Activated T-cell treated with anti-CD3 and anti-CD28 coated beads for 1 hour (primary cell): Measurements from ENCODE around the gene NEXN.
"Not testable (repeated sequence)": the region's sequence is repeated elsewhere in the genome, so short reads cannot be mapped to it uniquely, and the experiment has no call there.

ENCODE experiments used
- DNase-seq: peaks from one replicate; pipeline ENCODE4 v3.0.0-alpha.2; 2020; ENCODE audit warnings: low read depth

The NEXN gene

DNA sequence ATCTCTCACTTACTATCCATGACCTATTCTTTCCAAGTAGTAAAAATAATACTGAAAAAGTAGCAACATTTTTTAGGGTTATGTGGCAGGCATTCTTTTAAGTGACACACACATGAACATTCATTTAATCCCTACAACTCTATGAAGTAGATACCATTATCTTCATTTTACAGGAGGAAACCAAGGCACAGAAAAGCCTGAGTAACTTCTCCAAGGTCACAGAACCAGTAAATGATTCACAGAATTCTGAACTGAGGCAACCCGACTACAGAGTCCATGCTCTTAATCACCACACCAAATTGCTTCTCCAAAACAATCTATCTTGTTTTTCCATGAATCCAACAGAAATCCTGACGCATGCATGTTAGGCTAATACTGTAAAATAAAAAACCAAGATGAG, 73.0 kb downstream of the NEXN start:
- DNase-seq = no peak

DNA sequence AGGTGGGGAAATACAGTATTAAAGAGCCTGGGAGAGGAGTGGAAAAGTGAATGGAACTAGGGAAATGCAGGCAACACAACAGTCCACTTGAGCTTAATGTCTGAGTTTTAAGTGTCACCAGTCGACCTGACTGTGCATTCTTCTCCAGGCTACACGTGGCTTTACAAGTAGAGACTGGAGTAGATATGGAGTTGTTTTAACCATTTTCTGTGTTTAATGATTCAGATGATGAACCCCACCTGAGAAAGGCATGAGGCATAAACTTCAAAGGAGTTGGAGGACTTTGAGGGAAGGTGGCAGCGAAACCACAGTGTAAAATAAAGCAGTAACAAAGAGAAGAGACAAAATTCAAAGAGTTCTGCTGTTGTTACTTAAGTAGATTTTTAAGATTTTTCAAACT, 77.9 kb downstream of the NEXN start:
- no peak for DNase-seq

DNA sequence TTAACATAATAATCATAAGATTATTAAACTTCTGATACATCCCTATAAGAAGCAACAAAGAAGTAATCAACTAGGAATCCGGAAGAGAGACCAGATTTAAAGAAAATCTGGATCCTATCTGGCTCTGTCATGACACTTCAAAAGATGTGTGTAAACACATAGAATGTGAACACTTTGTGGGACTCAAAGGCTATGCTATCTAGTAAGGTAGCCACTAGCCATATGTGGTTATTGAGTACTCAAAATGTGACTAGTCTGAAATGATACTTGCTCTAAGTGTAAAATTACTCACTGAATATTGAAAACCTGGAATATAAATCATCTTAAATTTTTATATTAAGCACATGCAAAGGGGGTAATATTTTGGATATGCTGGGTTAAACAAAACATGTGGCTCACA, 81.8 kb downstream of the NEXN start:
- no peak for DNase-seq

DNA sequence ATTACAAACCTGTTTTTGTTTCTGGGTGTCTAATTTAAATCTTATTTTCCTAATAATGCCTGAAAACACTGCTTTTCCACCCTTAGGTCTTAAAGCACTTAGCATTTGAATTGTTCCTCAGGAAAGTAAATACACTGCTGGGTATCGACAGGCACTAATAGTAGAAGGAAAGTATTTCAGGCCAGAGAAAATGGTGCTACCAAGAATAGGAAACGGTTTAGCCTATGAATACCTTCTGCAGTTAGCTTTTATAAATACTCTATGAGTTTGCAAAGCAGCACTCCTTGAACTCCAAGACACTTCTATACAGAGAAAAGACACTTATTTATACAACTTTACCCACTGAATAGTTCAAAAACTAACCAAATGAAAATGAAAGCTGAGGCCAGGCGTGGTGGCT, 83.7 kb downstream of the NEXN start:
- DNase-seq = no peak

DNA sequence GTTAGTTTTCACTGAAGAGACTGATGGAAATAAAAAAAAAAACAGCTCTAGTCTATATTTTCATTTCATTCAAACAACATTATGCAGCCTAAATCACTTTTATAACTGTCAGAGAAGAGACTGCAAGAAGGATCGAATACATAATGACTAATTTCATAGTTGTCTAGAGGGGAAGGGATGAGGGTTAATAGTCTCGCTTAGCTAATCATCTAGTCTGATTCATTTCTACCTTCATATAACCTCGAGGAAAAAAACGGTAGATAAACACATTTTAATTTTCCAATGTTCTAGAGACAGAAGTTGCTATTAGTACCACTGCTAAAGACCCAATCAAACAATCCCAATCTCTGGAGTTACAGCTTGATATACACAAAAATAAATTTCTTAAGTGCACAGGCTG, 87.0 kb downstream of the NEXN start:
- DNase-seq = no peak

DNA sequence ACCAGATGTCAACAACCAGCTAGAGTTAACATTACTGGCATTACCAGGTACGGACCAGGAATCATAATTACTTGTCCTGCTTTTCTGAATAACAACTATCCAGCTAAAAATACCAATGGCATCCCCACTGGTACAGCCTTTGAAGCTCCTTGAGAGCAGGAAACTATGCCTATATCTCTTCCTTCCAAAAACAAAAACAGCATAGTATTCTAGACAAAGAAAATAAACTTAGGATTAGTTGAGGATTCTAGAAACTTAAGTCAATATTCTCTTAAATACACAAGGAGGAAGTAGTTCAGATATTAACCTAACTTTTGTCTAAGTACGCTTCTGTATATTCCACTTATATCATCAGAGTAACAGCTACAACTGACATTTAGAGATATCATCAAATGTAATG, 87.5 kb downstream of the NEXN start:
- no peak for DNase-seq

DNA sequence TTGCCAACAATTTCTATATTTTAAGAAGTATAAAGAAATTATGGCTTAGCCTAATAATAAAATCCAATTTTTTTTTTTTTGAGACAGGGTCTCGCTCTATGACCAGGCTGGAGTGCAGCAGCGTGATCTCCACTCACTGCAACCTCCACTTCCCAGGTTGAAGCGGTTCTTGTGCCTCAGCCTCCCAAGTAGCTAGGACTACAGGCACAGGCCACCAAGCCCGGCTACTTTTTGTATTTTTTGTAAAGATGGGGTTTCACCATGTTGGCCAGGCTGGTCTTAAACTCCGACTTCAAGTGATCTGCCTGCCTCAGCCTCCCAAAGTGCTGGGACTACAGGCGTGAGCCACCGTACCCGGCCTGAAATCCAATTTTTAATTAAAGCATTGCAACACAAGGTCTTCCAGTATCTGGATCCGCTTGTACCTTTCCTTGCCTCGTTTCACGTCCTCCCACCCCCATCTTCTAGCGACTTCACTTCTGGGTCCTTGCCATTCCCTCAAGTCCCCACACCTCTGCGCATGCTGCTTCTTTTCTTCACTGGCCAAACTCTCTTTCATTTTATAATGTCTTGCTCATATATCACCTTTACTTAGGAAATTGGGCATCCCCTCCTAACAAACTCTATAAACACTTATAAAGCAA, 88.1 kb downstream of the NEXN start:
- DNase-seq = no peak

DNA sequence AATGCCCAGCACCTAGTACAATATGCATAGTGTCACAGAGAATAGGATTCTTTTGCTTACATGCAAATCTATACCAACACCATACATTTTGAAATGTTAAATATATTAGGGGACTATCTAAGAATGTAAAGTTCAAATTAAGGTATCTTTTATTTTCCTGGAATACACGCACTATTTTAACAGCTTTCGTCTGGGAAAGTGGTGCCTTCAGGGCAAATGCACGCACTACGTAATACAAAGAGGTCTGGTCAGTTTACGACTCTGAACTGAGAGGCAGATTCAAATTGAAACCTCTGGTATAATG, 89.5 kb downstream of the NEXN start:
- DNase-seq = no peak

DNA sequence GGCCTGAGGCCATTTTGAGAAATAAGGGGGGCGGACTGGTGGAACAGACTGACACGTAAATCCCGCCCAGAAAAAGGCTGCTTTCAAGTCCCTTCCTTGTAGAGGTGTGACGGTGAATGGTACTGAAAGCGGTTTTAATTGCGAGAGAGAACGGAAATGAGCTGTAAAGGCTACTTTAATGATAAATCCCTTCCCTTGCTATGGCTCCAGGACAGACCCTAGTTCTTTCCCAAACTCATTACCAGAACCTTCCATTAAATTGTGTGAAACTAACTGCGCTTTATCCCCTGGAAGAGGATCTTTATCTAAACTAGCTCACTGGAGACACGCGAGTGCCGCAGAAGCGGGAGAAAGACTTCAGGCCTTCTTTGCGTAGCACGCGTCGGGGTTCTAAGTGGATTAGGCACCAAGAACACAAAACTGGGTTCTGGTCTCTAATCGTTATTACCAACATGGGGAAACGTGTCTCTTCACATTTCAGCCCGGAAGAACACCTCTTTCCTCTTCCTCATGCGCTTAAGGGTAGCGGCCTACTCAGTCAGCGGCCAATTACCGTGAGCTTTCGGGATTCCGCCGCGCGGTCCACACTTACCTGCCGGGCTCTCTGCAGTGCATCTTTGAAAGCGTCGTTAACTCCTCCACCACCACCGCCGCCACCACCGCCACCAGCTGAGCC, 90.0 kb downstream of the NEXN start:
- peak; percentile 36 for DNase-seq

DNA sequence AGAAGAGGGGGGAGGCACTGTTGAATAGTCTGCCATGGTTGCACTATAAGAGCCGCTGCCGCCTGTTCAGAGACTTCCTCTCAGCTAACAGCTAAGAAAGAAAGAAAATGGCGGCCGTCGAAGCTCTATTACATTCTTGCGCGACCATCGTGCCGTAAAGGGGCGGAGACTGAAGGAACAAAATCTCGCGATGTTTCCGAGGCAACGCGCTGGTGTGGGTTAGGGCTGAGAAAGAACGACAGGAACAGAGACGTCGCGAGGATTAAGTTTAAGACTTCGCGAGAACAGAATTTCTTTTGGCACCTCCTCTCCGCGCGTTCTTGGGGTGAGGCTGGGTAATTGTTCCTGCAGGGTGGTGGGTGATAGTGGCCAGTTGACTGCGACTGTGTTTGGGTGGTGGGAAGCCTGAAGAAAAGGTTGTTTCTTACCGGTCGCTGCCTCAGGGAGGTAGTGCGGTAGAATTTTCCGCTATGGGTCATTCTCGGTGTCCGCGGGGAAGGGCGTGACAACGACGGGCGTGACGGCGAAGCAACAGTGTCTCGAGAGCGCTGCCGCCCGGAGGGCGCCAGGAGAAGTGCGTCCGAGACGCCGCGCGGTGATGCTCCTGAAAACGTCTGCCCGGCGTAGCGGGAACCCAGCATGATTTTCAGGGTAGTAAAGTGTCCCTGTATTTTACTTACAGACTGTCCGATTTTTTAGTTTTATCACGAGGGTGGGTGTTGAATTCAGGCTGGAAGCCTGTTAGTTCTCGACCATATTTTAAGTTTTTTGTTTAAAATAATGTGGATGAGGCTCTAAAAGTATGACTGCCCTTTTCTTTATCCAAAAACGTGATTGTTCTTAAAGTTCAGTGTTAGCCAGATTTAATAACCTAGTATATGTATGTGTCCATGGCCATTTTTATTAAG, 90.8 kb downstream of the NEXN start, which contains the start of gene FUBP1:
FUBP1 (minus strand) TSS at position 104 of the 908 bp plus-strand sequence; CDS start at position 36, 68 bp downstream.
- DNase-seq = peak; percentile 88

DNA sequence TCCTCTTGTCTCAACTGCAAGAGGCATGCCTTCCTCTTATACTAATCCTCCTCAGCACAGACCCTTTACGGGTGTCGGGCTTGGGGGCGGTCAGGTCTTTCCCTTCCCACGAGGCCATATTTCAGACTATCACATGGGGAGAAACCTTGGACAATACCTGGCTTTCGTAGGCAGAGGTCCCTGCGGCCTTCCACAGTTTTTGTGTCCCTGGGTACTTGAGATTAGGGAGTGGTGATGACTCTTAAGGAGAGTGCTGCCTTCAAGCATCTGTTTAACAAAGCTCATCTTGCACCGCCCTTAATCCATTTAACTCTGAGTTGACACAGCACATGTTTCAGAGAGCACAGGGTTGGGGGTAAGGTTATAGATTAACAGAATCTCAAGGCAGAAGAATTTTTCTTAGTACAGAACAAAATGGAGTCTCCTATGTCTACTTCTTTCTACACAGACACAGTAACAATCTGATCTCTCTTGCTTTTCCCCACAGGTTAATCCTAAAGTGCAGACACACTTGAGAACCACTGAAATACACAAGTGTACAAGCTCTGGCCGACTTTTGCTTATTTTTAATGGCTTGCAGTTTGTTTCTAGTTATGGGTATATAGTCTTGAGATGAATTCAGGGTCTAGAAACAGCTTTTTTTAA, 95.0 kb downstream of the NEXN start:
- DNase-seq = not testable (repeated sequence)

DNA sequence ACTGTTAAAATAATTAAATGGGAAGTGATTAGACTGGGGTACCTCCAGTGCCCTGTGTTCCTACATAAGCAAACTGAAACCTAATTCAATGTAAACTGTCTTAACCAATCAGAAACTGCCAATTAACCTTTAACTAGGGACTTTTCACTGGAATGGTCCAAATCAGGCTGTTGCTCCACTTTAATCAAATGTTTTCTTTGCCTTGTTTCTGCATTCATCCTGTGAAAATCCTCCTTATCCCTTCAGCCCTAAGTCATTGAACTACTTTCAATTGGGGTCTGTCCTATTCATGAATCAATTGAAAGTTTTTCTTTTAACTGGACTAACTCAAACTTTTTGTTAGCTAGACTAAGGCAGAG, 95.6 kb downstream of the NEXN start:
- no peak for DNase-seq

DNA sequence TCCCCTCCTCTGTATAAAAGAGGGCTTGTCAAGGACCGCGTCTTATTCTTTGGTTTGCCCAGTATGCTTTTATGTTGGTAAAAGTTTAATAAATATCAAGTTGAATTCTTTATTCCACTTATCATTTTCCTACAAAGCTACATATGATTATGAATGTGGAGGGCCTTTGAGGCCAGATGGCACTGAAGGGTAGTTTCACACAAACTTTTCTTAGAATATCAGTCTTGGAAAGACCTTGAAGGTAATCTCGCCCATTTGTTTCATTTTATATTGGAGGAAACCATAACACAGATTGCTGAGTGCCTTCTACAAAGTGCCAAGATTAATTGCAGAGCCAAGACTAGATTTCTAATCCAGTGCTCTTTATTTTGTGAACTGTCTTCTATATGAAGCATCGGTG, 96.2 kb downstream of the NEXN start:
- no peak for DNase-seq

DNA sequence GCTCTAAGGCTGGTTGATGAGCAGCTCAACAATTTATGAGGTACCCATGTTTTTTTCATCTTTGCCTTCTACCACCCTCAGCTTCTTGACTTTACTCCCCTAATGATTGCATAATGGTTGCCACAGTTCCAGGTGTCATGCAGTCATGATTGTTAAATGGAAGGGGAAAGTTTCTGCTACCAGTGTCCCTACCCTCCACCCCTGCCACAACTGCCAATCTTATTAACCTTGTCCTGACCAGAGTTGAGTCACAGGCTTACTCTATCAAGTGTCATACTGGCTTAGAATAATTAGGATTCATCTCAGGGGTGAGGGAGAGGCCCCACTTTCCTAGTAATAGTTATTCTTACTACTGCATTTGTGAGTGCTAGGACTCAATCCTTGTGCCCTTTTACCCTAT, 98.4 kb downstream of the NEXN start:
- DNase-seq = no peak

DNA sequence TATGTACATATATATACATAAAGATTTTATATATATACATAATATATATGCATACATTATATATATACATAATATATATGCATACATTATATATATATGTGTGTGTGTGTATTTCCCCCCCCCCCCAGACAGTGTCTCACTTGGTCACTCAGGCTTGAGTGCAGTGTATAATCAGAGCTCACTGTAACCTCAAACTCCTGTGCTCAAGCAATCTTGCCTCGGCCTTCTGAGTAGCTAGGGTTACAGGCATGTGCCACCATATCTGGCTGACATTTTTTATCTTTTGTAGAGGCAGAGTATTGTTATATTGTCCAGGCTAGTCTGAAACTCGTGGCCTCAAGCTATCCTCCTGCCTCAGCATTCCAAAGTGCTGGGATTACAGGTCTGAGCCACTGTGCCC, 99.5 kb downstream of the NEXN start:
- DNase-seq = no peak

DNA sequence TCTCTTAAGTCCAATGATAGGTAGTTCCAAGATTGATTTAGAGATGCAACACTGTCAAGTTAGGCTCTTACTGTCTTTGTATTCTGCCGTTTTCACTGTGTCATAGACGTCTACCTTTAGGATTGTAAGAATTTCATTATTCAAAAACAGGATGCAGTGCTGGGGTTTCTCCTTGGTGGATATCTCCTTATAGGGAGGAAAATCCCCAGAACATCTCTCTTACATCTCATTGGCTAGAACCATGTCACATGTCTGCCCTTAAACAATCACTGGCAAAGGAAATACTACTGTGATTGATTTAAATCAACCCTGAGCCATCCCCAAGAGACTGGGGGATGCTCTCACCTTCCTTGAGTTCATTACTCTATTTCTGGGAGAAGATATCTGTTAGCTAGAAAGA, 101.3 kb downstream of the NEXN start:
- DNase-seq = no peak

DNA sequence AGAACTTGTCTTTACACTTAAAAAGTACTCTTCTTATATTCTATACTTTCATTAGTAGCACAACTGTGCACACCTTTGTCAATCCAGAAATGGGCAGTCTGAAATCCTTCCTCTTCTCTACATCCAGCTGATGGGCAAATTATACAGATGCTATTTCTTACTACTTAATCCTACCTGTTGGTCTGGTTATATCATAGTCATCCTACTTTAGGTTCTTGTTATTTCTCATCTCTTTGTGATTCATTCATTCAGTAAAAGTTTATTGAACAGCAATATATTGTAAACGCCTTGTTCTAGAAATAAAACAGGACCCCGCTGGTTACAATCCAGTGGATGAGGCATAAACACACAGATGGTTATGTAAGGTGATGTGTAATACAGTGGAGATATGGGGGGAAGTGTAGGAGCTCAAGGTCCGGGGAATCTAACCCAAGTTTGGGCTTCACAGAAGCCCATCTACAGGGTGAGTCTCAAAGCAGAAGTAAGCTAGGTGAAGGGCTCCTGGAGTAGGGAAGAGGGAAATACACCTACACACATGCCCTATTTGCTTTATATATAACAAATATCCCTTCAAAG, 102.3 kb downstream of the NEXN start:
- DNase-seq = no peak

DNA sequence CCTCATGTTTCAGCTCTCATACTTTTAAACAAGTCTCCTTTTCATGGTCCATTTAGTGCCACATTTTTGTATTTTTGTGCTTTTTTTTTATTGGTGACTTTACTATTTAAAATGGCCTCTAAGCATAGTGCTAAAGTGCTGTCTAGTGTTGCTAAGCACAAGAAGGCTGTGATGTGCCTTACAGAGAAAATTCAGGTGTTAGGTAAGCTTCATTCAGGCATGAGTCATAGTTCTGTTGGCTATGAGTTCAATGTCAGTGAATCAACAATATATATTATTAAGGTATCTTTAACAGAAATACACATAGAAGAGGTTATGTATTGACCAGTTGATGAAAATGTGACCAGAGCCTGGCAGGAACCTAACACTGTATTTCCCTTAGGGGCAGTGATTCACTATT, 103.2 kb downstream of the NEXN start:
- no peak for DNase-seq
